Stomach (tissue), 9 donors: ENCODE results near the gene FAM219A. TPM values are rescaled to one million over a fixed set of nuclear protein-coding genes. Genes with fewer than 3 reads are reported as not detected.
"Not testable (repeated sequence)": the region's sequence is repeated elsewhere in the genome, so short reads cannot be mapped to it uniquely, and the experiment has no call there.

Source experiments
- DNase-seq, 2 donors: peaks; one replicate each; pipeline versions ENCODE4 v3.0.0 to v3.0.0-alpha.2; 2013 to 2019
- H3K27ac ChIP-seq, 5 donors: fragments of 200-600 bp in 4 of 5; sonication (generic) in 4 of 5; one replicate each; pipeline ENCODE4 v1.5.1; 2013 to 2019; ENCODE audit warnings: mild to moderate bottlenecking in 1 of 5, moderate library complexity in 1 of 5
- H3K27me3 ChIP-seq, 3 donors: fragments of 200-600 bp; sonication (generic); one replicate each; pipeline ENCODE4 v1.5.1; 2017 to 2019; ENCODE audit warnings: mixed run types in 1 of 3
- H3K36me3 ChIP-seq, 4 donors: fragments of 200-600 bp; sonication (generic); 1 replicate in 3 of 4; 2 replicates in 1 of 4; pipeline ENCODE4 v1.5.1; 2016 to 2019
- H3K4me1 ChIP-seq, 4 donors: fragments of 200-600 bp; sonication (generic); one replicate each; pipeline ENCODE4 v1.5.1; 2016 to 2019
- H3K4me3 ChIP-seq, 4 donors: fragments of 200-600 bp; sonication (generic) in 3 of 4; one replicate each; pipeline ENCODE4 v1.5.1; 2016 to 2019; ENCODE audit warnings: mild to moderate bottlenecking in 1 of 4
- H3K9me3 ChIP-seq, 4 donors: fragments of 200-600 bp; sonication (generic); one replicate each; pipeline ENCODE4 v1.5.1; 2016 to 2019
- CTCF ChIP-seq, 7 experiments: fragments of 450-650 bp in 4 of 7; fragments of 200-600 bp in 3 of 7; sonication (generic) in 3 of 7; IDR thresholded peaks; one replicate each; pipeline ENCODE4 v1.5.1; 2016 to 2019; ENCODE audit warnings: antibody characterized with exemption in 7 of 7, control low read depth in 2 of 7, mild to moderate bottlenecking in 1 of 7
- EP300 ChIP-seq: sonication (generic); formaldehyde crosslinking; IDR thresholded peaks from one replicate; pipeline ENCODE4 v1.6.1; 2017; ENCODE audit warnings: antibody characterized with exemption
- POLR2A ChIP-seq, 4 donors: fragments of 450-650 bp; IDR thresholded peaks; one replicate each; pipeline ENCODE4 v1.6.1; 2016; ENCODE audit warnings: antibody characterized with exemption in 4 of 4, control low read depth in 2 of 4, mild to moderate bottlenecking in 1 of 4, moderate library complexity in 1 of 4
- POLR2AphosphoS5 ChIP-seq, 3 donors: sonication (generic); formaldehyde crosslinking; IDR thresholded peaks; one replicate each; pipeline ENCODE4 v1.6.1; 2016; ENCODE audit warnings: antibody characterized with exemption in 3 of 3
- WGBS, 5 donors: extraction: QIAGEN DNeasy Blood & Tissue Kit in 3 of 5; methylation state at CpG; one replicate each; pipeline versions ENCODE4 v1.1.5 to v1.1.7; 2013 to 2018; 5-methylcytosine and 5-hydroxymethylcytosine counted together
- intact Hi-C: fragments of 100-400 bp; cut with DNase I; formaldehyde crosslinking; loops from one replicate; pipeline ENCODE4 v1.15.1; 2023; ENCODE audit warnings: low total_unique reads
- polyA plus RNA-seq, 3 donors: library from polyadenylated mRNA; stranded (reverse); fragments of 200-250 nt; gene quantifications; one replicate each; pipeline ENCODE4 v1.2.3, GENCODE V29; 2013
- total RNA-seq, 5 donors: library from RNA; depleted of rRNA; stranded (reverse); fragments of >200 nt; gene quantifications; one replicate each; pipeline versions ENCODE4 v1.1.0 to v1.2.3, GENCODE V29; 2014 to 2016
- donor health status: healthy with polysubstance abuse.
- donor health status: Bipolar disorder and iron deficiency.
- donor health status: healthy.

Gene FAM219A
- total and polyA plus RNA-seq, 8 donors, result 2.3 to 12.1 (median 6.9) TPM

- TF ChIP-seq CTCF (IDR thresholded peaks at IDR 0.05) (no peak), POLR2AphosphoS5 (IDR thresholded peaks at IDR 0.05) (no peak), EP300 (no peak), POLR2A (IDR thresholded peaks at IDR 0.05) (no peak)
- Histone ChIP-seq H3K36me3 (no peaks in the 10 kb centered on the region), H3K4me3 (no peak overlapping the region), H3K4me1 (no peaks in the 10 kb centered on the region), H3K27ac (no peak overlapping the region), H3K27me3 (peaks cover 0 to 24% (median 5%) of the 10 kb centered on the region in 3 donors), H3K9me3 (no peaks in the 10 kb centered on the region)
- 69 to 82% (median 74%) methylated on average over 6 of the region's 6 CpGs for WGBS, 5 donors
- intact Hi-C loops, result no loop called here
- no peak for DNase-seq
Observed at GRCh38 chr9:34485822-34486221, 27.5 kb upstream of the FAM219A start.

DNA sequence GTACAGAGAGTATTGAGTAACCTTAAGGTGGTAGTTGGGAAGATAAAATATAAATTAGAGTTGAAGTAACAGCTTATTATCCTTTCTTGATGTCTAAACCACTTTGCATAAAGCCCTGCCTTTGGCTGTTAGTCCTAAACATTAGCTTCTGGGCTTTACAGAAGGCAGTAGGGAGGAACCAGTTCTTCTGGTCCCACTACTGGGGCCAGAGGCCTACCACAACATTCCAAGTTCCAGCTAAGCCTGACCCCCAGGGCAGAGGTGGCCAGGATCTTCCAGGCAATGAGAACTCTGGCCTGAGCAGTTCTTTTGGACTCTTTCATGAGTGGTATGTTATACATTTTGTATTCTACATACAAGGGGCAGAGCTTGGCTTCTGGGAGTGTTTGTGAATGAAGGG, 26.3 kb upstream of the FAM219A start:
- no peak overlapping the region for H3K27ac ChIP-seq
- TF ChIP-seq CTCF (IDR thresholded peaks at IDR 0.05) (no peak), POLR2AphosphoS5 (IDR thresholded peaks at IDR 0.05) (no peak), POLR2A (IDR thresholded peaks at IDR 0.05) (no peak), EP300 (no peak)
- no peaks in the 10 kb centered on the region for H3K4me1 ChIP-seq
- intact Hi-C loops, result no loop called here
- H3K27me3 ChIP-seq, result peaks cover 0 to 14% (median 2%) of the 10 kb centered on the region in 3 donors
- no peak for DNase-seq
- H3K4me3 ChIP-seq, result no peak overlapping the region
- H3K9me3 ChIP-seq, result no peaks in the 10 kb centered on the region
- no peaks in the 10 kb centered on the region for H3K36me3 ChIP-seq

DNA sequence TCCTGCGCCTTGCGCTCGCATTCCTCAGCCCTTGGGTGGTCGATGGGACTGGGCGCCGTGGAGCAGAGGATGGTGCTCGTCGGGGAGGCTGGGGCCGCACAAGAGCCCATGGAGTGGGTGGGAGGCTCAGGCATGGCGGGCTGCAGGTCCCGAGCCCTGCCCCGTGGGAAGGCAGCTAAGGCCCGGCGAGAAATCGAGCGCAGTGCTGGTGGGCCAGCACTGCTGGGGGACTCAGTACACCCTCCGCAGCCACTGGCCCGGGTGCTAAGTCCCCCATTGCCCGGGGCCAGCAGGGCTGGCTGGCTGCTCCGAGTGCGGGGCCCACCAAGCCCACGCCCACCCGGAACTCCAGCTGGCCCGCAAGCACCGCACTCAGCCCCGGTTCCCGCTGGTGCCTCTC, 24.4 kb upstream of the FAM219A start:
- DNase-seq, H3K27me3 ChIP-seq, H3K36me3 ChIP-seq, H3K4me3 ChIP-seq, intact Hi-C loops, H3K9me3 ChIP-seq, H3K4me1 ChIP-seq, H3K27ac ChIP-seq: not testable (repeated sequence)
- 96 to 99% (median 97%) methylated on average over 9 to 25 of the region's 27 CpGs for WGBS, 5 donors

DNA sequence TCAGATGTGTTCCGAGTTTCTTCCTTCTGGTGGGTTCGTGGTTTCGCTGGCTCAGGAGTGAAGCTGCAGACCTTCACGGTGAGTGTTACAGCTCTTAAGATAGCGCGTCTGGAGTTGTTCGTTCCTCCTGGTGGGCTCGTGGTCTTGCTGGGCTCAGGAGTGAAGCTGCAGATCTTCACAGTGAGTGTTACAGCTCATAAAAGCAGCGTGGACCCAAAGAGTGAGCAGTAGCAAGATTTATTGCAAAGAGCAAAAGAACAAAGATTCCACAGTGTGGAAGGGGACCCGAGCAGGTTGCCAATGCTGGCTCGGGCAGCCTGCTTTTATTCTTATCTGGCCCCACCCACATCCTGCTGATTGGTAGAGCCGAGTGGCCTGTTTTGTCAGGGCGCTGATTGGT, 23.2 kb upstream of the FAM219A start:
- H3K36me3 ChIP-seq, H3K4me3 ChIP-seq, DNase-seq, intact Hi-C loops, H3K9me3 ChIP-seq, H3K27me3 ChIP-seq, H3K27ac ChIP-seq, H3K4me1 ChIP-seq: not testable (repeated sequence)
- 68 to 77% (median 75%) methylated on average over 13 of the region's 13 CpGs for WGBS, 5 donors

DNA sequence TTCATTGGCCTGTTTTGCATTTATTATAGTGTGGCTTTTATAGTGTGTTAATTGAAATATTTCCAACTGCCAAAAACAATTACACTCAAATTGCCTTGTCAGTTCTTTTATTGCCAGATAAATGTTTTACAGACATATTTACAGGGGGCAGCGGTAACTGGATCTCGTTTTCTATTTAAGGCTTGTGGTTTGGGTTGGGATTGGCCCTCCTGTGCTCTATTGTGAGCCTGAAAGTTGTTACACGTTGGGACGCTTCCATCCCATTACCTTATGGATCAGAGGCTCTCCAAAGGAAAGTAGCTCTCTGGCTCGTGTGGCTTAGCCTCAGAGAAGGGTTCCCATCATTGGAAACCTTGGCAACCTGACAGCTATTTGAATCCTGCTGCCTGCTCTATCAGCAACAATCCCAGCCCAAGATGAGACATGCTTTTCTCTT, 21.1 kb upstream of the FAM219A start:
- WGBS, 5 donors, result 55 to 60% (median 57%) methylated on average over 5 of the region's 5 CpGs
- H3K4me3 ChIP-seq, result no peak overlapping the region
- no peak overlapping the region for H3K27ac ChIP-seq
- H3K4me1 ChIP-seq, result no peaks in the 10 kb centered on the region
- no peak for DNase-seq
- H3K36me3 ChIP-seq, result no peaks in the 10 kb centered on the region
- intact Hi-C loops, result no loop called here
- TF ChIP-seq POLR2AphosphoS5 (IDR thresholded peaks at IDR 0.05), result no peak
- no peak for TF ChIP-seq CTCF (IDR thresholded peaks at IDR 0.05)
- TF ChIP-seq POLR2A (IDR thresholded peaks at IDR 0.05), result no peak
- no peak for TF ChIP-seq EP300
- peaks cover 0 to 4% (median 0%) of the 10 kb centered on the region in 3 donors for H3K27me3 ChIP-seq
- no peaks in the 10 kb centered on the region for H3K9me3 ChIP-seq
